ENCODE measurements around the gene SH3BGRL. TPM values are rescaled to one million over a fixed set of nuclear protein-coding genes. Genes with fewer than 3 reads are reported as not detected.

Gene SH3BGRL
- total RNA-seq, 4 donors from 2014 or later: 29.9 to 111 (median 73.9) TPM

- WGBS, 2 donors: 88 to 100% methylated on average over 1 of the region's 1 CpG
- no peak for DNase-seq
- no peaks in the 10 kb centered on the region for H3K9me3 ChIP-seq
- peaks cover 0 to 14% (median 0%) of the 10 kb centered on the region in 3 donors for H3K4me1 ChIP-seq
- no peaks in the 10 kb centered on the region for H3K36me3 ChIP-seq
- no peak for TF ChIP-seq POLR2A (IDR thresholded peaks at IDR 0.05)
- TF ChIP-seq, protein P1, sequence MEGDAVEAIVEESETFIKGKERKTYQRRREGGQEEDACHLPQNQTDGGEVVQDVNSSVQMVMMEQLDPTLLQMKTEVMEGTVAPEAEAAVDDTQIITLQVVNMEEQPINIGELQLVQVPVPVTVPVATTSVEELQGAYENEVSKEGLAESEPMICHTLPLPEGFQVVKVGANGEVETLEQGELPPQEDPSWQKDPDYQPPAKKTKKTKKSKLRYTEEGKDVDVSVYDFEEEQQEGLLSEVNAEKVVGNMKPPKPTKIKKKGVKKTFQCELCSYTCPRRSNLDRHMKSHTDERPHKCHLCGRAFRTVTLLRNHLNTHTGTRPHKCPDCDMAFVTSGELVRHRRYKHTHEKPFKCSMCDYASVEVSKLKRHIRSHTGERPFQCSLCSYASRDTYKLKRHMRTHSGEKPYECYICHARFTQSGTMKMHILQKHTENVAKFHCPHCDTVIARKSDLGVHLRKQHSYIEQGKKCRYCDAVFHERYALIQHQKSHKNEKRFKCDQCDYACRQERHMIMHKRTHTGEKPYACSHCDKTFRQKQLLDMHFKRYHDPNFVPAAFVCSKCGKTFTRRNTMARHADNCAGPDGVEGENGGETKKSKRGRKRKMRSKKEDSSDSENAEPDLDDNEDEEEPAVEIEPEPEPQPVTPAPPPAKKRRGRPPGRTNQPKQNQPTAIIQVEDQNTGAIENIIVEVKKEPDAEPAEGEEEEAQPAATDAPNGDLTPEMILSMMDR (IDR thresholded peaks at IDR 0.05): no peak
- H3K27me3 ChIP-seq: no peaks in the 10 kb centered on the region
- intact Hi-C loops (cut with DNase I): no loop called here
- H3K4me3 ChIP-seq: no peak overlapping the region
- no peak overlapping the region for H3K27ac ChIP-seq
Observed at GRCh38 chrX:81232218-81232617, 30.3 kb downstream of the SH3BGRL start.

DNA sequence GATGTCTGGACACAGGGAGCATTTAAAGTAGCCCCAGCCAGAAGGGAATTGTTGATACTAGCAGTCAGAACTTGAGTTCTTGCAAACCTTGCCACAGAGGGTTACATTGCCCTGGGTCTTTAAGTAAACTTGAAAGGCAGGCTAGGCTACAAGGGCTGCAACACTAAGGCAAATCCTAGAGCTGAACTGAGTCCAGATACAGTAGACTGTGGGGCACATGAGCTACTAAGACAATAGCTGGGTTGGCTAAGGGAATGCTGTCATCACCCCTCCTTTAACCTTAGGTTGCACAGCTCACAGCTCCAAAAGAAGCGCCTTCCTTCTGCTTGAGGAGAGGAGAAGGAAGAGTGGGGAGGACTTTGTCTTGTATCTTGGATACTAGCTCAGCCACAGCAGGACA lies 35.6 kb downstream of the SH3BGRL start:
- TF ChIP-seq, protein P1 (IDR thresholded peaks at IDR 0.05): no peak
- TF ChIP-seq POLR2A (IDR thresholded peaks at IDR 0.05): no peak
- WGBS, 2 donors: no CpG with 5 or more reads among the region's 1 CpG

DNA sequence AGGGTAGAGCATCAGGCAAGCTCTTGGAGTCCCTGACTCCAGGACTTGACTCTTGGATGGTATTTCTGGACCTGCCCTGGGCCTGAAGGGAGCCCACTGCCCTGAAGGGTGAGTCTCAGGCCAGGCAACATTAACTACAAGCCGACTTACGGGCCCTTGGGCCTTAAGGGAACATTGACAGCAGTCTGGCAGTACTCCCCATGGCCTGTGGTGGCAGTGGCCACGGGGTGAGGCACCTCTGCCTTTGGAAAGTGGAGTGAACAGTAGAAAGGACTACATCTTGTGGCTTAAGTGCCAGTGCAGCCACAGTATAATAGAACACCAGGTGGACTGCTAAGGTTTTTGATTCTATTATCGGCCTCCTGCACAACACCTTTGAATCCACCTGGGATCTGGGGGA lies 36.3 kb downstream of the SH3BGRL start:
- Histone ChIP-seq H3K9me3 (no peaks in the 10 kb centered on the region), H3K27ac (peak overlapping the region in 2 of 4 donors; percentile 33 to 42), H3K36me3 (no peaks in the 10 kb centered on the region), H3K4me1 (peaks cover 0 to 40% (median 0%) of the 10 kb centered on the region in 3 donors), H3K4me3 (no peak overlapping the region), H3K27me3 (no peaks in the 10 kb centered on the region)
- intact Hi-C loops (cut with DNase I): no loop called here
- 58% methylated on average over 3 of the region's 4 CpGs; no CpG with 5 or more reads in 1 of the 2 donors for WGBS, 2 donors
- TF ChIP-seq, protein P1 (IDR thresholded peaks at IDR 0.05): peak in 1 of 6 experiments; percentile 18
- TF ChIP-seq POLR2A (IDR thresholded peaks at IDR 0.05): no peak
- DNase-seq: no peak

More for the DNA sequence above, 35.6 kb downstream of the SH3BGRL start:
- Histone ChIP-seq H3K27ac (peak overlapping the region in 2 of 4 donors; percentile 33 to 42), H3K4me3 (no peak overlapping the region), H3K4me1 (peaks cover 0 to 40% (median 0%) of the 10 kb centered on the region in 3 donors), H3K36me3 (no peaks in the 10 kb centered on the region), H3K27me3 (no peaks in the 10 kb centered on the region), H3K9me3 (no peaks in the 10 kb centered on the region)
- intact Hi-C loops (cut with DNase I): no loop called here
- no peak for DNase-seq

DNA sequence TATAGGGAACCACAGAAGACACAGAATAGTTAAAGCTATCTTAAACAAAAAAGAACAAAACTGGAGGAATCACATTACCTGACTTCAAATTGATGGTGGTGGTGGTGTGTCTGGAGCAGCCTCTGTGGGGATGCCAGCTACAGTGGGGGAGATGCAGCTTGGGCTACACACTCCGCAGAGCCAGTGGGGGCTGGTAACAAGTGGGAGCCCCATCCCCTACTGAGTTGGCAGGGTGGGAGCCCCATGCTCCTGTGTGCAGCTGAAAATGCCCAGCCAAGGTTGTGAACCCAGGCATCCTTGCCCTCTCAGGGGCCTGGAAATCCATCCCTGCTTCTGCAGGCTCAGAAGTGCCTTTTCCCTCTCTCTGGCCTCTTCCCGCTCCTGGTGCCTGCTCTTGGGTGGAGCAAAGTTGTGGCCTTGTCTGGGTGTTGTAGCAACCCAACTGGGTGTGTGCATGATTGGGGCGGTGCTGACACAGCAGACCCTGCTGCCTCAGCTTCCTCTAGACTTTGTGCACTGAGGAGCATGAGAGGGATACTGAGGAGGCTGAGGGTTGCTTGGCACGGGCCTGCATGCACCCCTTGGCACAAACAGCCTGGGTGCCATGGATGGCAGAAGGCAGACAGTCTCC lies 38.9 kb downstream of the SH3BGRL start:
- no peaks in the 10 kb centered on the region for H3K27me3 ChIP-seq
- no peaks in the 10 kb centered on the region for H3K36me3 ChIP-seq
- H3K27ac ChIP-seq: no peak overlapping the region
- WGBS, 2 donors: 60% methylated on average over 2 of the region's 4 CpGs; no CpG with 5 or more reads in 1 of the 2 donors
- TF ChIP-seq, protein P1 (IDR thresholded peaks at IDR 0.05): no peak
- TF ChIP-seq POLR2A (IDR thresholded peaks at IDR 0.05): no peak
- H3K4me1 ChIP-seq: peaks cover 0 to 40% (median 0%) of the 10 kb centered on the region in 3 donors
- no peaks in the 10 kb centered on the region for H3K9me3 ChIP-seq
- intact Hi-C loops (cut with DNase I): no loop called here
- H3K4me3 ChIP-seq: no peak overlapping the region
- DNase-seq: no peak

DNA sequence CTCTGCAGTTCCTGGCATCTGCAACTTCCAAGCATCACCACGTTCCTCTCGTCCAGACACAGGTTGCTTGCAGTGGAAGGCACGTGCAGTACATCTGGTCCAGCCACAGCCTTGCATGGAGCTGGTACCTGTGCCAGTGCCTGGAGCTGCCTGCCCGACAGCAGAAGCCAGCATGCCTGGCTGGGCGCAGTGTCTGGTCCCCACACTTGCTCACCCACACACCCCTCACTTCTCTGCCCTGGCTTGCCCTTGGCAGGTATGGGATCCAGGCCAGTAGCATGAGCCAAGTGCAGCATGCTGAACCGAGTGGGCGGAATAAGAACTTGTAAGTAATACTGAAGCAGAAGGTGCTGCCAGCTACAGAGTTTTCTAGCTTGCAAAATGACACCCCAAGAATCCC lies 39.9 kb downstream of the SH3BGRL start:
- no peaks in the 10 kb centered on the region for H3K36me3 ChIP-seq
- H3K27me3 ChIP-seq: no peaks in the 10 kb centered on the region
- no peak for DNase-seq
- no peak overlapping the region for H3K27ac ChIP-seq
- no peak overlapping the region for H3K4me3 ChIP-seq
- H3K9me3 ChIP-seq: no peaks in the 10 kb centered on the region
- WGBS, 2 donors: 63% methylated on average over 7 of the region's 7 CpGs; no CpG with 5 or more reads in 1 of the 2 donors
- intact Hi-C loops (cut with DNase I): no loop called here
- peaks cover 0 to 31% (median 0%) of the 10 kb centered on the region in 3 donors for H3K4me1 ChIP-seq
- TF ChIP-seq POLR2A (IDR thresholded peaks at IDR 0.05): no peak
- TF ChIP-seq, protein P1 (IDR thresholded peaks at IDR 0.05): no peak
